ENCODE results near the gene SLC39A11.

Gene SLC39A11

GRCh38 chr17:73022694-73023093 is 69.8 kb downstream of the SLC39A11 start:
- H3K36me3 Mint-ChIP-seq (ENCODE audit: low read depth) = peaks cover 9% of the 10 kb centered on the region
- H3K4me3 Mint-ChIP-seq = no peak overlapping the region
- H3K4me1 Mint-ChIP-seq = peaks cover 15% of the 10 kb centered on the region
- peaks cover 18% of the 10 kb centered on the region for H3K9me3 Mint-ChIP-seq
- no peak for TF ChIP-seq CTCF (IDR thresholded peaks at IDR 0.05; ENCODE audit: unreplicated experiment in 3 of 3)
- no peaks in the 10 kb centered on the region for H3K27me3 Mint-ChIP-seq (ENCODE audit: low read depth)
- H3K27ac Mint-ChIP-seq = peak overlapping the region in 1 of 3 experiments; percentile 29

GRCh38 chr17:73021771-73022170 is 70.7 kb downstream of the SLC39A11 start:
- H3K27me3 Mint-ChIP-seq (ENCODE audit: low read depth) = no peaks in the 10 kb centered on the region
- peaks cover 14% of the 10 kb centered on the region for H3K36me3 Mint-ChIP-seq (ENCODE audit: low read depth)
- no peak for TF ChIP-seq CTCF (IDR thresholded peaks at IDR 0.05; ENCODE audit: unreplicated experiment in 3 of 3)
- no peak overlapping the region for H3K27ac Mint-ChIP-seq
- H3K4me3 Mint-ChIP-seq = no peak overlapping the region
- peaks cover 7% of the 10 kb centered on the region for H3K4me1 Mint-ChIP-seq
- H3K9me3 Mint-ChIP-seq = peaks cover 22% of the 10 kb centered on the region

GRCh38 chr17:73020110-73020509 is 72.4 kb downstream of the SLC39A11 start:
- H3K27ac Mint-ChIP-seq = no peak overlapping the region
- H3K4me3 Mint-ChIP-seq = no peak overlapping the region
- H3K4me1 Mint-ChIP-seq = peaks cover 5% of the 10 kb centered on the region
- H3K9me3 Mint-ChIP-seq = peaks cover 23% of the 10 kb centered on the region
- H3K27me3 Mint-ChIP-seq (ENCODE audit: low read depth) = no peaks in the 10 kb centered on the region
- no peak for TF ChIP-seq CTCF (IDR thresholded peaks at IDR 0.05; ENCODE audit: unreplicated experiment in 3 of 3)
- peaks cover 15% of the 10 kb centered on the region for H3K36me3 Mint-ChIP-seq (ENCODE audit: low read depth)

- H3K4me3 Mint-ChIP-seq = no peak overlapping the region
- H3K9me3 Mint-ChIP-seq = peaks cover 23% of the 10 kb centered on the region
- peaks cover 15% of the 10 kb centered on the region for H3K36me3 Mint-ChIP-seq (ENCODE audit: low read depth)
- TF ChIP-seq CTCF (IDR thresholded peaks at IDR 0.05; ENCODE audit: unreplicated experiment in 3 of 3) = no peak
- H3K4me1 Mint-ChIP-seq = peaks cover 15% of the 10 kb centered on the region
- no peak overlapping the region for H3K27ac Mint-ChIP-seq
- peaks cover 4% of the 10 kb centered on the region for H3K27me3 Mint-ChIP-seq (ENCODE audit: low read depth)
These were observed 73.9 kb downstream of the SLC39A11 start for GRCh38 chr17:73018599-73018998.

GRCh38 chr17:73017658-73018057 is 74.8 kb downstream of the SLC39A11 start:
- H3K27me3 Mint-ChIP-seq (ENCODE audit: low read depth) = peaks cover 9% of the 10 kb centered on the region
- peaks cover 15% of the 10 kb centered on the region for H3K36me3 Mint-ChIP-seq (ENCODE audit: low read depth)
- TF ChIP-seq CTCF (IDR thresholded peaks at IDR 0.05; ENCODE audit: unreplicated experiment in 3 of 3) = no peak
- no peak overlapping the region for H3K27ac Mint-ChIP-seq
- H3K4me3 Mint-ChIP-seq = no peak overlapping the region
- peaks cover 21% of the 10 kb centered on the region for H3K4me1 Mint-ChIP-seq
- peaks cover 23% of the 10 kb centered on the region for H3K9me3 Mint-ChIP-seq

- no peak overlapping the region for H3K4me3 Mint-ChIP-seq
- no peak for TF ChIP-seq CTCF (IDR thresholded peaks at IDR 0.05; ENCODE audit: unreplicated experiment in 3 of 3)
- H3K27ac Mint-ChIP-seq = no peak overlapping the region
- peaks cover 12% of the 10 kb centered on the region for H3K27me3 Mint-ChIP-seq (ENCODE audit: low read depth)
- H3K36me3 Mint-ChIP-seq (ENCODE audit: low read depth) = peaks cover 12% of the 10 kb centered on the region
- H3K4me1 Mint-ChIP-seq = peaks cover 21% of the 10 kb centered on the region
- H3K9me3 Mint-ChIP-seq = peaks cover 14% of the 10 kb centered on the region
These were observed 76.7 kb downstream of the SLC39A11 start for GRCh38 chr17:73015722-73016276.
